ENCODE data around the gene ATE1. TPM values are rescaled to one million over a fixed set of nuclear protein-coding genes. Genes with fewer than 3 reads are reported as not detected.

Gene ATE1
- total RNA-seq, 1 donor from 2014 or later, result 34.4 TPM

DNA sequence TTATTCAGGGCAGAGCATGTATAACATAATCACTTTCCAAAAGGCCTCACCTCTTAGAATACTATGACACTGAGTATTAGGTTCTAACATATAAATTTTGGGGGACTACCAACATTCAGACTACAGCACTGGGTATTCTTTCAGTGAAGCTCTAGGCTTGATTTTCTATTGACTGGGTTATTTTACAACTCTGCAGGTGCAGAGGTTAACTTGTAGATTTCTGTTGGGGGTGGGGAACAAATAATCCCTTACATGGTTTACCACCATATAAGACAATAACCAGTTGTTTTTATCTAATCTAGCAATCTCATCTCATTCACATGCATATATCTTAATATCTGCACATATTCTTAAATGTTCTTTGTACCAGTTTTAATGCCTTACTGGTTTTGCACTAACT is 73.9 kb downstream of the ATE1 start:
- Histone ChIP-seq H3K27ac (replicated peaks) (no peak overlapping the region), H3K9me3 (replicated peaks) (peaks cover 7% of the 10 kb centered on the region), H3K27me3 (ENCODE audit: low read depth) (no peaks in the 10 kb centered on the region), H3K36me3 (peaks cover 59% of the 10 kb centered on the region), H3K4me3 (no peak overlapping the region), H3K4me1 (no peaks in the 10 kb centered on the region)
- intact Hi-C loops (cut with micrococcal nuclease), result no loop called here
- no peak for DNase-seq
- TF ChIP-seq, protein P1, sequence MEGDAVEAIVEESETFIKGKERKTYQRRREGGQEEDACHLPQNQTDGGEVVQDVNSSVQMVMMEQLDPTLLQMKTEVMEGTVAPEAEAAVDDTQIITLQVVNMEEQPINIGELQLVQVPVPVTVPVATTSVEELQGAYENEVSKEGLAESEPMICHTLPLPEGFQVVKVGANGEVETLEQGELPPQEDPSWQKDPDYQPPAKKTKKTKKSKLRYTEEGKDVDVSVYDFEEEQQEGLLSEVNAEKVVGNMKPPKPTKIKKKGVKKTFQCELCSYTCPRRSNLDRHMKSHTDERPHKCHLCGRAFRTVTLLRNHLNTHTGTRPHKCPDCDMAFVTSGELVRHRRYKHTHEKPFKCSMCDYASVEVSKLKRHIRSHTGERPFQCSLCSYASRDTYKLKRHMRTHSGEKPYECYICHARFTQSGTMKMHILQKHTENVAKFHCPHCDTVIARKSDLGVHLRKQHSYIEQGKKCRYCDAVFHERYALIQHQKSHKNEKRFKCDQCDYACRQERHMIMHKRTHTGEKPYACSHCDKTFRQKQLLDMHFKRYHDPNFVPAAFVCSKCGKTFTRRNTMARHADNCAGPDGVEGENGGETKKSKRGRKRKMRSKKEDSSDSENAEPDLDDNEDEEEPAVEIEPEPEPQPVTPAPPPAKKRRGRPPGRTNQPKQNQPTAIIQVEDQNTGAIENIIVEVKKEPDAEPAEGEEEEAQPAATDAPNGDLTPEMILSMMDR (IDR thresholded peaks at IDR 0.05; ENCODE audit: borderline replicate concordance), result no peak

DNA sequence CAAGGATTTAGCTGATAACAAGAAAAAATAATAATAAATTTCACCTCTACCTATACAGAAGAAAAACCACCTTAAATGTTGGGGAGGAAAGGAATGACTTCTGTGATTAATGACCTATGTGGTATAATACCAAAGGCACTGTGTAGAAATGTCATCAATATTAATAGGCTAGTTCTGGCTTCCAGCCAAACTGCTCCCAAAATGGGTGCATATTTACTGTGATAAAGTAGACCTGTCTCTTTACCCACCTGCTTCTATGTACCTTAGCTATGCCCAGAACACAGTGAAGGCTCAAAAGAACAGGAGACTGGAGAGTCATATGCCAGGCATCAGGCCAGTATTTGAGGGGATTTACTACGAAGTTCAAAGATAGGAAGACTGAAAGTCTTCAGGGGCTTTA is 76.0 kb downstream of the ATE1 start:
- TF ChIP-seq, protein P1 (IDR thresholded peaks at IDR 0.05; ENCODE audit: borderline replicate concordance), result no peak
- no peaks in the 10 kb centered on the region for H3K4me1 ChIP-seq
- DNase-seq, result no peak
- no peaks in the 10 kb centered on the region for H3K27me3 ChIP-seq (ENCODE audit: low read depth)
- no peak overlapping the region for H3K27ac ChIP-seq (replicated peaks)
- intact Hi-C loops (cut with micrococcal nuclease), result no loop called here
- H3K36me3 ChIP-seq, result peaks cover 65% of the 10 kb centered on the region
- H3K9me3 ChIP-seq (replicated peaks), result peaks cover 7% of the 10 kb centered on the region
- H3K4me3 ChIP-seq, result no peak overlapping the region

DNA sequence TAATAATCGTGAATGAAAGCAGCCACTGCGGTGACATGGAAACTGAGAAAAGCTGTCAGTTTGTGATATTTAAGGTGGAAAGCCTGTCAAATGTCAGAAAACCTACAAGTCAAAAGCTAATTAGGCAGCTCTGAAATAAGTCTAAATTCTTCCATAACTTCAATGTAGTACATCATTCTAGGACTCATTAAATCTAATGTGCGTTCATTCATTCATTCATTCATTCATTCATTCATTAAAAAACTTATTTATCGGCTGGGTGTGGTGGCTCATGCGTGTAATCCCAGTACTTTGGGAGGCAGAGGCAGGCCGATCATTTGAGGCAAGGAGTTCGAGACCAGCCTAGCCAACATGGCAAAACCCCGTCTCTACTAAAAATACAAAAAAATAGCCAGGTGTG is 79.7 kb downstream of the ATE1 start:
- Histone ChIP-seq H3K27me3 (ENCODE audit: low read depth) (no peaks in the 10 kb centered on the region), H3K4me3 (no peak overlapping the region), H3K36me3 (peaks cover 64% of the 10 kb centered on the region), H3K9me3 (replicated peaks) (peaks cover 7% of the 10 kb centered on the region), H3K4me1 (no peaks in the 10 kb centered on the region), H3K27ac (replicated peaks) (no peak overlapping the region)
- intact Hi-C loops (cut with micrococcal nuclease), result no loop called here
- DNase-seq, result no peak
- TF ChIP-seq, protein P1 (IDR thresholded peaks at IDR 0.05; ENCODE audit: borderline replicate concordance), result no peak

DNA sequence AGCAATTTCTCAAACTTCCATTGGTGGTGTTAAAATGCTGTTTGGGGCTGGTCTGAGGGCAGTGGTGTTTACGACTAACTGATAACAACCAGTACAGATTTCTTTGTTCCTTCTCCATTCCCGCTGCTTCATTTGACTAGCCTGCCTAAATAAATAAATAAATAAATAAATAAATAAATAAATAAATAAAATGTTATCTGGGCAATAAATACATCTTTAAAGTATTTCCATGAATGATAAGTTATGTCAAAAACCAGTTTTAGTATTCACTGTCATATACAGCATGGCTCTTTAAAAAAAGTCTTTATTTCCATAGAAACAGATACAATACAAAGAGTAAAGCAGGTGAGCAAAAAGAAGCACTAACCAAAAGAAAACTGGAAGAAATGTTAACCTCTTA is 81.3 kb downstream of the ATE1 start:
- intact Hi-C loops (cut with micrococcal nuclease), result no loop called here
- Histone ChIP-seq H3K9me3 (replicated peaks) (peaks cover 7% of the 10 kb centered on the region), H3K27me3 (ENCODE audit: low read depth) (no peaks in the 10 kb centered on the region), H3K4me1 (no peaks in the 10 kb centered on the region), H3K36me3 (peaks cover 64% of the 10 kb centered on the region), H3K27ac (replicated peaks) (no peak overlapping the region), H3K4me3 (no peak overlapping the region)
- TF ChIP-seq, protein P1 (IDR thresholded peaks at IDR 0.05; ENCODE audit: borderline replicate concordance), result no peak
- DNase-seq, result no peak

DNA sequence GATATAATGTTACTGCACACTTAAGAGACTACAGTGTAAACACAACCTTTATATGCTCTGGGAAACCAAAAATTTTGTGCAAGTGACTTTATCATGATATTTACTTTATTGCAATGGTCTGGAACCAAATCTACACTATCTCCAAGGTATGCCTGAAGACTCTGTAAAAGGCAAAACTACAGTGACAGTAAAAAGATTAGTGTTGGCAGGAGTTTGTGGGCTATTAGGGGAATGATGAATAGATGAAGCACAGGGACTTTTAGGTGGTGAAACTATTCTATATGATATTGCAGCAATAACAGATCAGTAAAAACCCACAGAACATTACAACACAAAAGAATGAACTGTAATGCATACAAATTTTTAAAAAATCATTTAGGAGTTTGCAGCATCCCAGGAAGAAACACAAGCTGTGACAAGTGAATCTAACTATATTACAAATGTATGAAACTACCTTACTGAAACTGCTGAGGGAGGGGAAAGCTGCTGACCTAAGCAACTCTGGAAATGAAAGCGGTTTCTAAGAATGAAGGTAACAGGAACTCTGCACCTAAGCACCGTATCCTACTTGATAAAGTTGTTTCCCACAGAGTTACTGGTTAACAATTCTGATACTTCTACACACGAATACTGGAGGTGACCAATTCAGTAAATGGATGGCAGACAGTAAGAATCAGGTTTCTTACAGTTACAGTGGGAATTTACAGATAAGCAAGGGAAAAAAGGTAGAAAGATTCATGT is 82.6 kb downstream of the ATE1 start:
- no peaks in the 10 kb centered on the region for H3K27me3 ChIP-seq (ENCODE audit: low read depth)
- intact Hi-C loops (cut with micrococcal nuclease), result no loop called here
- no peaks in the 10 kb centered on the region for H3K4me1 ChIP-seq
- no peak overlapping the region for H3K27ac ChIP-seq (replicated peaks)
- H3K4me3 ChIP-seq, result no peak overlapping the region
- TF ChIP-seq, protein P1 (IDR thresholded peaks at IDR 0.05; ENCODE audit: borderline replicate concordance), result no peak
- H3K36me3 ChIP-seq, result peaks cover 54% of the 10 kb centered on the region
- no peak for DNase-seq
- H3K9me3 ChIP-seq (replicated peaks), result peaks cover 7% of the 10 kb centered on the region

All from left ventricle myocardium inferior (tissue), 1 donor.